HepG2 (cell line): ENCODE data around the gene SFTPB. TPM values are rescaled to one million over a fixed set of nuclear protein-coding genes. Genes with fewer than 3 reads are reported as not detected.

Experiments
- DMAP1 ChIP-seq: IDR thresholded peaks from 2 replicates; pipeline ENCODE4 v1.6.1; 2016
- EEA1 ChIP-seq: sonication (generic); formaldehyde crosslinking; IDR thresholded peaks from 2 replicates; pipeline ENCODE4 v1.5.1; 2020; ENCODE audit warnings: mild to moderate bottlenecking, missing genetic modification reagents, borderline replicate concordance
- JUN ChIP-seq: sonication (generic); formaldehyde crosslinking; IDR thresholded peaks from 2 replicates; pipeline ENCODE4 v1.4.0; 2020; ENCODE audit warnings: mild to moderate bottlenecking, missing genetic modification reagents
- MATR3 ChIP-seq: sonication (generic); formaldehyde crosslinking; IDR thresholded peaks from 2 replicates; pipeline ENCODE4 v1.4.0; 2020; ENCODE audit warnings: missing genetic modification reagents
- MIXL1 ChIP-seq: IDR thresholded peaks from 2 replicates; pipeline ENCODE4 v1.6.1; 2016
- NONO ChIP-seq, 2 experiments: fragments of 450-650 bp in 1 of 2; sonication (generic) in 1 of 2; formaldehyde crosslinking in 1 of 2; IDR thresholded peaks in 1 of 2; conservative IDR thresholded peaks in 1 of 2; 2 replicates each; pipeline versions ENCODE4 v1.6.1 to v1.8.0; 2017 to 2022; ENCODE audit warnings: mild to moderate bottlenecking in 1 of 2, missing genetic modification reagents in 1 of 2, moderate library complexity in 1 of 2
- POLR2A ChIP-seq, 2 experiments: IDR thresholded peaks; 2 replicates each; pipeline ENCODE4 v1.6.1; 2011; ENCODE audit warnings: low read depth in 2 of 2, low read length in 2 of 2, mild to moderate bottlenecking in 1 of 2, moderate library complexity in 1 of 2; ENCODE audit not compliant: insufficient read depth in 1 of 2
- RFXAP ChIP-seq: sonication (generic); formaldehyde crosslinking; IDR thresholded peaks from 2 replicates; pipeline ENCODE4 v1.4.0; 2020; ENCODE audit warnings: missing genetic modification reagents, borderline replicate concordance
- RXRA ChIP-seq: sonication (generic); formaldehyde crosslinking; IDR thresholded peaks from 2 replicates; pipeline ENCODE4 v1.5.1; 2020; ENCODE audit warnings: missing genetic modification reagents
- SIX4 ChIP-seq: sonication (generic); formaldehyde crosslinking; IDR thresholded peaks from 2 replicates; pipeline ENCODE4 v1.4.0; 2020; ENCODE audit warnings: missing genetic modification reagents
- WIZ ChIP-seq: sonication (generic); formaldehyde crosslinking; IDR thresholded peaks from 2 replicates; pipeline ENCODE4 v1.5.1; 2020; ENCODE audit warnings: mild to moderate bottlenecking, missing genetic modification reagents
- YEATS4 ChIP-seq: sonication (generic); formaldehyde crosslinking; IDR thresholded peaks from 2 replicates; pipeline ENCODE4 v1.4.0; 2020; ENCODE audit warnings: missing genetic modification reagents, borderline replicate concordance
- ZFP37 ChIP-seq: sonication (generic); formaldehyde crosslinking; IDR thresholded peaks from 2 replicates; pipeline ENCODE4 v1.4.0; 2020; ENCODE audit warnings: missing genetic modification reagents, borderline replicate concordance
- ZNF253 ChIP-seq: sonication (generic); formaldehyde crosslinking; IDR thresholded peaks from 2 replicates; pipeline ENCODE4 v1.8.0; 2022; ENCODE audit warnings: mild to moderate bottlenecking, missing genetic modification reagents, borderline replicate concordance
- ZNF317 ChIP-seq: sonication (generic); formaldehyde crosslinking; IDR thresholded peaks from 2 replicates; pipeline ENCODE4 v1.5.0; 2020; ENCODE audit warnings: mild to moderate bottlenecking, missing genetic modification reagents
- ZNF788 ChIP-seq: sonication (generic); formaldehyde crosslinking; IDR thresholded peaks from 2 replicates; pipeline ENCODE4 v1.5.0; 2020; ENCODE audit warnings: mild to moderate bottlenecking, missing genetic modification reagents, borderline replicate concordance
- ZNF792 ChIP-seq: IDR thresholded peaks from 2 replicates; pipeline ENCODE4 v1.6.1; 2016
- polyA plus RNA-seq, 8 experiments: library from polyadenylated mRNA; depleted of rRNA in 3 of 8; stranded (reverse) in 7 of 8; unstranded in 1 of 8; fragments of >200 nt; fragmentation: Illumina TruSeq in 4 of 8; extraction: Trizol in 4 of 8; gene quantifications; 2 replicates each; pipeline versions ENCODE4 v1.2.1 to v1.2.3, GENCODE V29; 2011 to 2016; ENCODE audit warnings: low read depth in 4 of 8, missing spikeins in 1 of 8, mixed read lengths in 1 of 8; ENCODE audit not compliant: insufficient read depth in 1 of 8
- total RNA-seq, 5 experiments: library from RNA; depleted of rRNA; stranded (reverse); fragments of >200 nt; fragmentation: Illumina TruSeq; extraction: Trizol; gene quantifications; 2 replicates each; pipeline ENCODE4 v1.2.3, GENCODE V29; 2016; ENCODE audit warnings: low read depth in 1 of 5
- TF ChIP-seq, protein P1 (sequence below): sonication (generic); formaldehyde crosslinking; IDR thresholded peaks from 2 replicates; pipeline ENCODE4 v1.4.0; 2020; ENCODE audit warnings: mild to moderate bottlenecking, missing genetic modification reagents, borderline replicate concordance
- TF ChIP-seq, protein P2 (sequence below): sonication (generic); formaldehyde crosslinking; IDR thresholded peaks from 2 replicates; pipeline ENCODE4 v1.5.1; 2020; ENCODE audit warnings: mild to moderate bottlenecking, missing genetic modification reagents, moderate library complexity
- TF ChIP-seq, protein P3 (sequence below): IDR thresholded peaks from 2 replicates; pipeline ENCODE4 v1.6.1; 2016; ENCODE audit warnings: missing genetic modification reagents, missing compliant biosample characterization
- TF ChIP-seq, protein P4 (sequence below): sonication (generic); formaldehyde crosslinking; IDR thresholded peaks from 2 replicates; pipeline ENCODE4 v1.5.0; 2020; ENCODE audit warnings: missing genetic modification reagents

SFTPB gene
- total and polyA plus RNA-seq, 2 of the 13 experiments (the other 11 are each of a cell fraction or from before 2014, with no cell fraction given), result not detected

DNA sequence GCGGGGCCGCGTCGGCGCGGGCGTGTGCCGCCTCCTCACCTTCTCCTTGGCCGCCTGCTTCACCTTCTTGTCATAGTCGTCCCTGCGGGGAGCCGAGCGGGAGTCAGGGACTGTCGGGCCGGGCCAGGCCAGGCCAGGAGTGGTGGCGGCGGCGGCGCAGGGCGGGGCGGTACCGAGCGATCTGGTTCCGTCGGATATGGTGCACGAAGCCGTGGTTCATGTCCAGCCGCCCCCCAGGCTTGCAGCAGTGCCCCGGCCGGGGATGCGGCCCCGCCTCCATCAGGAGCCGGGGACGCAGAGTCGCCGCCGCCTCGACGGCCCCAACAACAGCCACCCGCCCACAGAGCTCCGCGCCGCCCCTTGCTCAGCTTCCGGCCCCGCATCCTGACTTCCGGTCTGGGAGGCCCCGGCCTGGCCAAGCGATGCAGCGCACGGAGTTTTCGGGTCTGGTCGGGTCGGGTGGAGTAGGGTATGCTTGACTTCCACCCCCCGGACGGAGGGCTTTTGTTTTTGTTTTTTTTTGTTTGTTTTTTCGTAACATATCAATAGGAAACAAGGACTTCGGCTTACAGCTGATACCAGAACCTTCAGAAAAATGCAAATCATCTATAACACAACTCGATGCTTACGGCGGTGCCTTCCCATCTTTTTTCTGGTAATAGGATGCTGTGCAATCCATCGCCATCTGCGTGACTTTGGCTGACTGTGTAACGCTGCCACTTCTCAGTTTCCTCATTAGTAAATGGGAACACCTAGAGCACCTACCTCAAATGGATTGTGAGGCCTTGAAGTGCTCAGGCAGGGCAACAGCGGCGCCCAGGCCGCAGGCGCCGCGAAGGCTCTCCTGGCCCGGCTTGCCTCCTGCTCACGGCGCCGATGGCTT lies 56.1 kb downstream of the SFTPB start, which contains the start of gene C2orf68 (continued):
- TF ChIP-seq RFXAP (CRISPR knock-in tag), result peak; percentile 80; the same call in 1 of the 2 replicates
- 0 out of 2 replicates have a peak, but pooled peaks have one; percentile 36 for TF ChIP-seq SIX4
- TF ChIP-seq YEATS4, result peak; percentile 83; the same call in 1 of the 2 replicates
- TF ChIP-seq, protein P1, sequence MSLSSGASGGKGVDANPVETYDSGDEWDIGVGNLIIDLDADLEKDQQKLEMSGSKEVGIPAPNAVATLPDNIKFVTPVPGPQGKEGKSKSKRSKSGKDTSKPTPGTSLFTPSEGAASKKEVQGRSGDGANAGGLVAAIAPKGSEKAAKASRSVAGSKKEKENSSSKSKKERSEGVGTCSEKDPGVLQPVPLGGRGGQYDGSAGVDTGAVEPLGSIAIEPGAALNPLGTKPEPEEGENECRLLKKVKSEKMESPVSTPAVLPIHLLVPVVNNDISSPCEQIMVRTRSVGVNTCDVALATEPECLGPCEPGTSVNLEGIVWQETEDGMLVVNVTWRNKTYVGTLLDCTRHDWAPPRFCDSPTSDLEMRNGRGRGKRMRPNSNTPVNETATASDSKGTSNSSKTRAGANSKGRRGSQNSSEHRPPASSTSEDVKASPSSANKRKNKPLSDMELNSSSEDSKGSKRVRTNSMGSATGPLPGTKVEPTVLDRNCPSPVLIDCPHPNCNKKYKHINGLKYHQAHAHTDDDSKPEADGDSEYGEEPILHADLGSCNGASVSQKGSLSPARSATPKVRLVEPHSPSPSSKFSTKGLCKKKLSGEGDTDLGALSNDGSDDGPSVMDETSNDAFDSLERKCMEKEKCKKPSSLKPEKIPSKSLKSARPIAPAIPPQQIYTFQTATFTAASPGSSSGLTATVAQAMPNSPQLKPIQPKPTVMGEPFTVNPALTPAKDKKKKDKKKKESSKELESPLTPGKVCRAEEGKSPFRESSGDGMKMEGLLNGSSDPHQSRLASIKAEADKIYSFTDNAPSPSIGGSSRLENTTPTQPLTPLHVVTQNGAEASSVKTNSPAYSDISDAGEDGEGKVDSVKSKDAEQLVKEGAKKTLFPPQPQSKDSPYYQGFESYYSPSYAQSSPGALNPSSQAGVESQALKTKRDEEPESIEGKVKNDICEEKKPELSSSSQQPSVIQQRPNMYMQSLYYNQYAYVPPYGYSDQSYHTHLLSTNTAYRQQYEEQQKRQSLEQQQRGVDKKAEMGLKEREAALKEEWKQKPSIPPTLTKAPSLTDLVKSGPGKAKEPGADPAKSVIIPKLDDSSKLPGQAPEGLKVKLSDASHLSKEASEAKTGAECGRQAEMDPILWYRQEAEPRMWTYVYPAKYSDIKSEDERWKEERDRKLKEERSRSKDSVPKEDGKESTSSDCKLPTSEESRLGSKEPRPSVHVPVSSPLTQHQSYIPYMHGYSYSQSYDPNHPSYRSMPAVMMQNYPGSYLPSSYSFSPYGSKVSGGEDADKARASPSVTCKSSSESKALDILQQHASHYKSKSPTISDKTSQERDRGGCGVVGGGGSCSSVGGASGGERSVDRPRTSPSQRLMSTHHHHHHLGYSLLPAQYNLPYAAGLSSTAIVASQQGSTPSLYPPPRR (CRISPR knock-in tag), result peak; percentile 53; the same call in 1 of the 2 replicates
- TF ChIP-seq MATR3 (CRISPR knock-in tag), result 0 out of 2 replicates have a peak, but pooled peaks have one; percentile 88
- peak; percentile 88 for TF ChIP-seq DMAP1
- TF ChIP-seq ZNF253 (CRISPR knock-in tag), result peak; percentile 56; the same call in 1 of the 2 replicates
- peak; percentile 96 for TF ChIP-seq ZFP37 (CRISPR knock-in tag)
- TF ChIP-seq, protein P2, sequence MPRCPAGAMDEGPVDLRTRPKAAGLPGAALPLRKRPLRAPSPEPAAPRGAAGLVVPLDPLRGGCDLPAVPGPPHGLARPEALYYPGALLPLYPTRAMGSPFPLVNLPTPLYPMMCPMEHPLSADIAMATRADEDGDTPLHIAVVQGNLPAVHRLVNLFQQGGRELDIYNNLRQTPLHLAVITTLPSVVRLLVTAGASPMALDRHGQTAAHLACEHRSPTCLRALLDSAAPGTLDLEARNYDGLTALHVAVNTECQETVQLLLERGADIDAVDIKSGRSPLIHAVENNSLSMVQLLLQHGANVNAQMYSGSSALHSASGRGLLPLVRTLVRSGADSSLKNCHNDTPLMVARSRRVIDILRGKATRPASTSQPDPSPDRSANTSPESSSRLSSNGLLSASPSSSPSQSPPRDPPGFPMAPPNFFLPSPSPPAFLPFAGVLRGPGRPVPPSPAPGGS, result peak; percentile 91
- TF ChIP-seq, protein P3, sequence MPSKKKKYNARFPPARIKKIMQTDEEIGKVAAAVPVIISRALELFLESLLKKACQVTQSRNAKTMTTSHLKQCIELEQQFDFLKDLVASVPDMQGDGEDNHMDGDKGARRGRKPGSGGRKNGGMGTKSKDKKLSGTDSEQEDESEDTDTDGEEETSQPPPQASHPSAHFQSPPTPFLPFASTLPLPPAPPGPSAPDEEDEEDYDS (CRISPR knock-in tag), result peak; percentile 76
- TF ChIP-seq POLR2A (IDR thresholded peaks at IDR 0.05; ENCODE audit: insufficient read depth in 1 of 2, low read depth in 2 of 2, low read length in 2 of 2), result peak; percentile 52 to 90; a peak in 3 of 4 replicates
- peak; percentile 41; the same call in 1 of the 2 replicates for TF ChIP-seq ZNF317 (CRISPR knock-in tag)
- peak; percentile 51; the same call in 1 of the 2 replicates for TF ChIP-seq MIXL1 (CRISPR knock-in tag)
- peak; percentile 55; the same call in 1 of the 2 replicates for TF ChIP-seq EEA1 (CRISPR knock-in tag)
- TF ChIP-seq NONO (IDR thresholded peaks at IDR 0.05), result no peak
- TF ChIP-seq NONO (CRISPR knock-in tag; conservative IDR thresholded peaks at IDR 0.05), result peak; percentile 72
- TF ChIP-seq ZNF788 (CRISPR knock-in tag), result peak; percentile 86; the same call in 1 of the 2 replicates
- TF ChIP-seq JUN, result no peak
- TF ChIP-seq, protein P4, sequence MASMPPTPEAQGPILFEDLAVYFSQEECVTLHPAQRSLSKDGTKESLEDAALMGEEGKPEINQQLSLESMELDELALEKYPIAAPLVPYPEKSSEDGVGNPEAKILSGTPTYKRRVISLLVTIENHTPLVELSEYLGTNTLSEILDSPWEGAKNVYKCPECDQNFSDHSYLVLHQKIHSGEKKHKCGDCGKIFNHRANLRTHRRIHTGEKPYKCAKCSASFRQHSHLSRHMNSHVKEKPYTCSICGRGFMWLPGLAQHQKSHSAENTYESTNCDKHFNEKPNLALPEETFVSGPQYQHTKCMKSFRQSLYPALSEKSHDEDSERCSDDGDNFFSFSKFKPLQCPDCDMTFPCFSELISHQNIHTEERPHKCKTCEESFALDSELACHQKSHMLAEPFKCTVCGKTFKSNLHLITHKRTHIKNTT, result 0 out of 2 replicates have a peak, but pooled peaks have one; percentile 45
- TF ChIP-seq RXRA (CRISPR knock-in tag), result peak; percentile 85
- TF ChIP-seq ZNF792 (CRISPR knock-in tag), result peak; percentile 80
- TF ChIP-seq WIZ (CRISPR knock-in tag), result 0 out of 2 replicates have a peak, but pooled peaks have one; percentile 10
